ENCODE measurements around the gene UTP3.

The UTP3 gene

GRCh38 chr4:70737409-70737808 is 49.1 kb downstream of the UTP3 start:
- TF ChIP-seq ZBTB7A (IDR thresholded peaks at IDR 0.05; ENCODE audit: low read depth) (no peak), EGR1 (IDR thresholded peaks at IDR 0.05) (no peak), USF1 (IDR thresholded peaks at IDR 0.05) (no peak), MAX (IDR thresholded peaks at IDR 0.05) (no peak), CREB1 (IDR thresholded peaks at IDR 0.05; ENCODE audit: low read depth) (no peak), FOXM1 (IDR thresholded peaks at IDR 0.05; ENCODE audit: borderline replicate concordance, low read depth) (no peak), TEAD4 (IDR thresholded peaks at IDR 0.05) (no peak), YY1 (IDR thresholded peaks at IDR 0.05; ENCODE audit: low read depth) (no peak), REST (IDR thresholded peaks at IDR 0.05; ENCODE audit: low read depth) (no peak), RAD21 (IDR thresholded peaks at IDR 0.05; ENCODE audit: low read depth) (no peak), NFIC (IDR thresholded peaks at IDR 0.05) (no peak), TAF1 (IDR thresholded peaks at IDR 0.05; ENCODE audit: low read depth) (no peak), CEBPB (IDR thresholded peaks at IDR 0.05) (no peak), TCF12 (IDR thresholded peaks at IDR 0.05; ENCODE audit: low read depth) (no peak), EP300 (IDR thresholded peaks at IDR 0.05; ENCODE audit: borderline replicate concordance) (no peak)

GRCh38 chr4:70739496-70740337 is 51.4 kb downstream of the UTP3 start:
- no peak for TF ChIP-seq REST (IDR thresholded peaks at IDR 0.05; ENCODE audit: low read depth)
- no peak for TF ChIP-seq MAX (IDR thresholded peaks at IDR 0.05)
- no peak for TF ChIP-seq TAF1 (IDR thresholded peaks at IDR 0.05; ENCODE audit: low read depth)
- TF ChIP-seq YY1 (IDR thresholded peaks at IDR 0.05; ENCODE audit: low read depth) = no peak
- TF ChIP-seq FOXM1 (IDR thresholded peaks at IDR 0.05; ENCODE audit: borderline replicate concordance, low read depth) = no peak
- TF ChIP-seq EP300 (IDR thresholded peaks at IDR 0.05; ENCODE audit: borderline replicate concordance) = no peak
- TF ChIP-seq CEBPB (IDR thresholded peaks at IDR 0.05) = no peak

Measured in Ishikawa (cell line).